CD4-positive, alpha-beta T cell treated with Interleukin-15 for 1 hour (primary cell): ENCODE measurements around the gene LMTK2.
A peak's percentile ranks its signal among the peaks of the same experiment; 100 is the strongest.

ENCODE experiments used
- DNase-seq: peaks from one replicate; pipeline ENCODE4 v3.0.0-alpha.2; 2020

The LMTK2 gene

DNA sequence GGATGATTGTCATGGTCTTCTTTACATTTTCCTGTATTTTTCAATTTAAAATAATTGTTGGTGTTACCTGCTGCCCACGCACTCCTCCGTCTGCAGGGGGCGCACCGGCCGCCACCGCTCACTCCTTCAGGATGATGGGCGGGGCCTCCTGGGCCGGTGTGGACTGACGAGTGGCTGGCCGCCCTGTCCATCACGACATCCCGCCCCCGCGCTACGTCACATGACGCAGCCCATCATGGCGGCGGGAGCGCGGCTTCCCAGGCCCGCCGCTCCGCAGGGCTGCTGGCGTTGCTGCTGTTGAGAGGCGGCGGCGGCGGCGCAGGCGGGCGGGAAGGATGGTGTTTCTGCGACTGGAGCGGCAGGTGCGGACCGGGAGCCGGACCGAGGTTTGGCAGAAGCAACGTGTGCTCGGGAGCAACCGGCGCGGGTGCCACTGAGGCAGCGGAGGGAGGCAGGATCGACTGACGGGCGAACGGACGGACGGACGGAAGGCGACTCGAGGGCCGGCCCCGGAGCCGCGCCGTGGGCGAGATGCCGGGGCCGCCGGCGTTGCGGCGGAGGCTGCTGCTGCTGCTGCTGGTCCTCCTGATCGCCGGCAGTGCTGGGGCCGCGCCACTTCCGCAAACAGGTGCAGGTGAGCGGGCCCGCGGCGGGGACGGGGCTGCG is at the start of gene LMTK2:
Gene LMTK2, plus strand, starts transcription at position 216 of the 666 bp plus-strand sequence. Its CDS starts 316 bp downstream, at position 532.
- DNase-seq, result peak; percentile 94

DNA sequence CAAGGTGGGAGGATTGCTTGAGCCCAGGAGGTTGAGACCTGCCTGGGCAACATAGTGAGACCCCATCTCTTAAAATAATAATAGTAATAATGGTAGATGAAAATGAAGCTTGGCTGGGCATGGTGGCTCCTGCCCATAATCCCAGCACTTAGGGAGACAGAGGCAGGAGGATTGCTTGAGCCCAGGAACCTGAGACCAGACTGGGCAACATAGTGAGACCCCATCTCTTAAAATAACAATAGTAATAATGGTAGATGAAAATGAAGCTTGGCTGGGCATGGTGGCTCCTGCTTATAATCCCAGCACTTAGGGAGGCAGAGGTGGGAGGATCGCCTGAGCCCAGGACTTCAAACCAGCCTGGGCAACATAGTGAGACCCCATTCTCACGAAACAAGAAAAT is 49.5 kb upstream of the LMTK2 start:
- no peak for DNase-seq

DNA sequence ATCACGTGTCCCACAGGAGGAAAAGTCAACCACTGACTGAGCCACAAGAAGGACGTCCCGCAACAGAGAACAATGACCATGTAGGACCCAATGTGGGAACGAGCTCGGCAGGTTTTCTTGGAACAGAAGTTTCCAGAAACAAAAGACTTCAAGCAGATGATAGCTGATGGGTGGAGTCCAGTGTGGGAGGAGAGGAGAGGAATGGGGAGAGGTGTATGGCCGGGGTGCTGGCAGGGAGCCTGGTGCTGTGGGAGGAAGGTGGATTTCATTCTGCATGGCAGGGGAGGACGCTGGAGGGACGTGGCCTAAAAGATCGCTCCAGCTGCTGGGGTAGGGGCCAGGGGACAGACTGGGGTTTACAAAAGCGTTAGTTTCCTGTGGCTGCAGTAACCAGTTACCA is 48.5 kb upstream of the LMTK2 start:
- no peak for DNase-seq

DNA sequence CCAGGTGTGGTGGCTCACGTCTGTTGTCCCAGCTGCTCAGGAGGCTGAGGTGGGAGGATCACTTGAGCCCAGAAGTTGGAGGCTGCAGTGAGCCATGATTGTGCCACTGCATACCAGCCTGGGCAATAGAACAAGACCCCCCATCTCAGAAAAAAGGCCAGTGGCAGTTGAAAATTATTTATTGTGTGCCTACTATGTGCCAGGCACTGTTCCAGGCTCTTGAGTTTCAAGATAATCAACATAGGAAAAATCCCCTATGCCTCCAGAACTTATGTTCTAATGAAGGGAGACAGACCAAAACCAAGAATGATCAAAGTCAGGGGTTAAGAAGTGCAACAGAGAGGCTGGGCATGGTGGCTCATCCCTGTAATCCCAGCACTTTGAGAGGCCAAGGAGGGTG is 42.4 kb upstream of the LMTK2 start:
- DNase-seq, result no peak

DNA sequence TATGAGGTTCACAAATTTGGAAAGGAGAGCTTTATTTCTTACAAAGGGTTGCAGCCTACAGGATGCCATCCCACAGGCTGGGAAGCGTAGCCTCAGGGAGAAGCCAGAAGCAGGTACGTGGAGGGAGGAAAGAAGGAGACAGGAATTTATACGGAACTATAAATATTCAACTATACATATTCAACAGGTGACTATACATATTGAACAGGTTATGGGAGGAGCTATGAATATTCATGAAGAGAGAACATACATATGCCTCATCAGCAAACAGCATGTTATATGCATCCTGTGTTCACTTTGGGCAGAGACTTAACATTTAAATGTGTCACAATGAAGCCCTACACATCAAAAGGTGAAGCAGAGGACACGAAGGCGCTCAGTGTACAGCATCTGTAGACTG is 40.5 kb upstream of the LMTK2 start:
- DNase-seq, result no peak

DNA sequence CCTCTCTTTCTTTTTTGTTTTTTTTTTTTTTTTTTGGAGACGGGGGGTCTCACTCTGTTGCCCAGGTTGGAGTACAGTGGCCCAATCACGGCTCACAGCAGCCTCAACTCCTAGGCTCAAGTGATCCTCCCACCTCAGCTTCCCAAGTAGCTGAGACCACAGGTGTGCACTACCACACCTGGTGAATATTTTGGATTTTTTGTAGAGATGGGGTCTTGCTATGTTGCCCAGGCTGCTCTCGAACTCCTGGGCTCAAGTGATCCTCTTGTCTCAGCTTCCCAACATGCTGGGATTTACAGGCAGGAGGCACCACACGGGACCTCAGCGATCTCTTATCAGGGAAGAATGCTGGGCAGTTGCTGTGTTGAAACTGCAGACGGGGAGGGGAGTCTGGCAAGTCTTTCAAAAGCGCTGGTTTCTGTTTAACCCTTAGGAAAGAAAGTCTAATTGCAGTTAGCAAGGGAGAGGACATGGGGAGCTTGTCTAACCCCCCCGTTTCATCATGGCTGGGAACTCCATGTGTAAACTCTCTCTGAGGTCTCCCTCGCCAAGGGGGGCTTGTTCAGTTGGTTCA is 39.6 kb upstream of the LMTK2 start:
- no peak for DNase-seq

DNA sequence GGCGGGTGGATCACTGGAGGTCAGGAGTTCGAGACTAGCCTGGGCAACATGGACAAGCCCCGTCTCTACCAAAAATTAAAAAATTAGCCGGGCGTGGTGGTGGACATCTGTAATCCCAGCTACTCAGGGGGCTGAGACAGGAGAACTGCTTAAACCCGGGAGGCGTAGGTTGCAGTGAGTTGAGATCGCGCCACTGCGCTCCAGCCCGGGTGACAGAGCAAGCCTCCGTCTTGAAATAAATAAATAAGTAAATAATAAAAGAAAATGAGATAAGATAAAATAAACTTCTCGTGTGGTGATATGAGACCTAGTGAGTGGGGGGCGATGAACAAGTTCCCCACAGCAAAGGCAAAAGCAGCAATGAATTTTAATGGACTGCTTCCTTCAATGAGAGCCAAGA is 33.6 kb upstream of the LMTK2 start:
- DNase-seq, result no peak

DNA sequence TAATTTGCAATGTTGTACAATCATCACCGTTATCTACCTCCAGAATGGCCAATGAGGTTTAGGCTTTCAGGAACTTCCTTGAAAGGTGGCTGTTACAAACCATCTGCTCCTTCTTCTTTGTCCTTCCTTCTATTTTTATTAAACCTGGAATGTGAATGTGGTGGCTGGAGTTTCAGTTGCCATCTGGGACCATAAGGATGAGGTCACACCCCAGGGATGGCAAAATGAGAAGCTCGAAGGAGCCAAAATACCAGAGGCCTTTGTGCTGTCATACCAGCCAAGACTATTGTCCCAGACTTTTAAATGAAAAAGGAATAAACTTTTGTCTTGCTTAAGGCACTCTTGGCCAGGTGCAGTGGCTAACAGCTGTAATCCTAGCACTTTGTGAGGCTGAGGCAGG is 30.9 kb upstream of the LMTK2 start:
- DNase-seq, result no peak

DNA sequence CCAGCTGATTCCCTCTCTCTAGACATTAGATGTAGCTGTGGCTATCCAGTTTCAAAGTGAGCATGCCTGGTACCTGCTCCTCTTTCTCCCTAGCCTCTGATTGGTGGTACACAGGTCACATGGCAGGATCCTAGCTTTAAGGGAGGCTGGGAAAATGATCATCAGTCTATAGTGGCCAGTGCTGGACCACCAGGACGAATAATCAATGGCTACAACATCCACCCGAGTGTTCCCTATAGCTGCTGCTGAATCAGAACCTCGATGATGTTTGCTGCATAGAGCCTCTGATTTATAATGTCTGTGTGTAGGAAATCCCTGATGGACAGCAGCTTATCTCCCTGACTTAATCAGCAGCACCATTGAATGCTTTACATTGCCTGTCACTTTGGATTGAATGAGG is 28.9 kb upstream of the LMTK2 start:
- no peak for DNase-seq

DNA sequence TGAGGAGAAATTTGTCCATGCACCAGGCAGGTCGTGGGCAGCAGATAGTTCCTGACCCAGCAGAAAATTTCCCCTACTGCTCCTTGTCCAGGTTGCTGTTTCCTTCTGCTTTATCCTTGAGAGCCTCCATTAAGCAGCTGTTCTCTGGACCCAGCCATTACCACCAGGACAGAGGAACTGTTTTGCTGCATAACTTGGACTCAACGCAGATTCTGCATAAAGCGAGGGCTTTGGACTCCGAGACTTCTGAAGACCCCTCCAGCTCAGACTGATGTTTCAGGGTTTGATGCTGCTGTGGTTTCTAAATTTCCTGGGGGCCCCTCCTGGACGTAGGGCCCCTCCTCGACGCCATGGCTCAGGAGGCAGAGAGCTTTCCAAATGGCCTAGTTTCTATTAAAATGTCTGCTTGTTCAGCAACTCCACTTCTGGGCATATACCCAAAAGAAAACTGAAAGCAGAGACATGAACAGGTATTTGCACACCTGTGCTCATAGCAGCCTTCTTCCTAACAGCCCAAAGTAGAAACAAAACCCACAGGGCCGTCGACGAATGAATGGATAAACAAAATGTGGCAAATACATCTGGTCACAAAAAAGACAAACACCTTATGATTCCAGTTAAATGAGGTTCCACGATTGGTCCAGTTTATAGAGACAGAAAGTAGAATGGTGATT is 28.3 kb upstream of the LMTK2 start:
- no peak for DNase-seq

DNA sequence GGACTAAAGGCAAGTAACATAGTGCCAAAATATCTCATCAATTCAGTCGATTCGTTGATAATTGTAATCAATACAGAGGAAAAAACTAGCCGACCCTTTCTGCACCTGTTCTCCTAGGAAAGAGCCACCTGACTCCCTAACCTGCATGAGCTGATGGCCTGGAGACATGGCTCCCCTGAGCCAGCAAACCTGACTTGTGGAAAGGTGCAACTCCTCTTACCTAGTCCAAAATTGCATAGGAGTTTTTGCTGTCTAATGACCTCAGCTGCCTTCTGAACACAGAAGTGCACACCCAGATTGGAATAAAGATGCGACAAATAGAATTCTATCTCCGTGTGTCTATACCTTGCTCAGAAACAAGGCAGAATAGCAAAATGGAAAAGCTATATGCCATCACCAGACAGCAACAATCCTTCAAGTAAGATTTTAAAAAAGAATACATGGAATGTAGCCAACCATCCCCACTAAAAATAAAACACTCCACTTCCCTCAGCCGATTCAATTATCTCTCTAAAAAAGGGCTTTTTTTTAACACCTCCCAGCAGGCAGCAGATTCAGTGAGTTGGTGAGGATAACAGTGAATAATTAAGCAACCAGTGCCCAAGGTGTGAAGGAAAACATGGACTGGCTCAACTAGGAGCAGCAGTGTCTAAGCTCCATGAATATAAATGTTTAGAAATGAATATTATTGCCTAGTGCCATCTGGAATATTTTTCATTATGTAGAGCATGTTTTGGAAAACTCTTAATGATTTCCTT is 26.6 kb upstream of the LMTK2 start:
- no peak for DNase-seq

DNA sequence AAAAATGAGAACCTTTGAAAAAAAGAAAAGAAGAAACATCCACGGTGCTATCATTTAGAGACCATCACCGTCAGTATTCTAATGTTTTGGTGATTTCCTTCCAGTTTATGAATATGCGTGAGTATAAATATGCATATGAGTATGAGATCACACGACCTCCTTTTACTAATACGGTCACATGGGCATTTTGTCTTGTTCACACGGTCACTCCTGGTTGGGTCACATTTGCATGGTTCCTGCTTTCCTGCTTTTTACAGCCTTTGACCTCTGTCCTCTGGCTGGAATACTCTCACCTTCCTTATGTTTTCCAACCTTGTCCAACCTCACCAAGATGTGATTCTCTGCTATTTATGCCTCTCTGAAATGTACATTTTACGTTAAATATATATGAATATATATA is 25.3 kb upstream of the LMTK2 start:
- no peak for DNase-seq

DNA sequence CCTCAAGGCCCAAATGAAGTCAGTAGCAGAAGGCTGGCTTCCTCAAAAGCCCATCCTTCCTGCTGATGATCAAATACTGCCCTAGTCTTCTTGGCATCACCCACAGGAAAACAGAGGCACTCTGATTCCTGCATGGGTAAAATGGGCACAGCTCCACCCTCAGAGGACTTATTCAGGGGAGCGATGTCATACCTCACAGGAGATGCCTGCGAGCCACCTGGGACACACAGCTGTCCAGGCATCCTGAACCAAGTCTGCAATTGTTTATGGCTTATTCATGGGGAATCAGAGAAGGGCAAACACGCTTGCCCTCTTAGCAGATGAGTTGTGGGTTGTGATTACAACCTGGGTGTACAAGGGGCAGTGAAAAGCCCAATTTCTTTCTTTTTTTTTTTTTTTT is 22.0 kb upstream of the LMTK2 start:
- DNase-seq, result no peak

DNA sequence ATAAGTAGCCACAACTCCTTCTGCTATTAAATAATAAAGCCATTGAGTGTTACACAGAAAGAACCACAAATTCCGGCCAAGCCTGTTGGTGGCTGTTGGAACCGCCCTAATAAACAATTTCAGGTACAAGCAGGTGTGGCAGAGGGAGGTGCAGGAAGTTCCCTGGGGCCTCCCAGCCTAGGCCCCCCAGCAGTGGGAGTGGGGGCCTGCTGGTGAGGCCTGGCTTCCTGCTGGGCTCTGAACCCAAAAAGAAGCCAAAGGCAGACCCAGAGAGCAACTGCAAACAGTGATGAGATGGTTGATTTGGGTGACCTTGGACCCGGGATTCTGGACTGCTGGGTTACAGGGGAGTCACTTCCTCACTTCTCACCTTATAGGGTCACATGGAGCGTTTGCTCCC is 21.0 kb upstream of the LMTK2 start:
- DNase-seq, result no peak

DNA sequence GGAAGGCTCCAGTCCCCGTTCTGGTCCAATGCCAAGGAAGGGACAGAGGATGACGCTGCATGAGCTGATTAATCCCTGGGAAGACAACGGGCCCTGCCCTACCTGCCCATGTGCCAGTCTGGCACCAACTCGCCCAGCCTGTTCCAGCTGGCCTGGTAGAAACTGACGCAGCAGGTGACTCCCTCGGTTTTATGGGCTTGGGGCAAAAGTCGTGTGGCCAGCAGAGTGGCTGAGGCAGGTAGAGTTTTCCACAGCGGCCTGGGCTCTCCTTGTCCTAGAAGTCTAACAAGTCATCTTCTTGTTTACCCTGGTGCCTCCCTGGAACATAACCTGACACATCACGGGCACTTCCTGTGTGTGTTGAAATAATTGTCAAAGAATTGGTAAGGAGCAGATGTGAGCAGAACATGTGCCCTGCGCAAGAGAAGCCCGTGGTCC is 20.4 kb upstream of the LMTK2 start:
- DNase-seq, result no peak

DNA sequence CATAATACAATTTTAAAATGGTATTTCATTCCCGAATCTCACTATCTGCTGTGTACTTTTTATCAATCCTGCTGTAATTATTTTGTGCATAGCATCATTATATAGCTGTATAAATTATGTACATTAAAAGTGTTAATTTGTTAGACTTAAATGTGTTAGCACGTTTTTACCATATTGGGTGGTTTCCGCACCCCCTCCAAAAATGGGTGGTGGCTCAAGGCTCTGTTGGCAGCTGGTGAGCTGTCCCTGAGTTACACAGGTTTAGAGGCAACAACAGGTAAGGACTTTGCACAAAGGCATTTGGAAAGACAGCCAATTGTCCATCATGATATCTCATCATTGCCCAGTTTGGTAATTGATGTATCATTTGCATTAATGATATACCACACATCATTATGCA is 18.6 kb upstream of the LMTK2 start:
- no peak for DNase-seq

DNA sequence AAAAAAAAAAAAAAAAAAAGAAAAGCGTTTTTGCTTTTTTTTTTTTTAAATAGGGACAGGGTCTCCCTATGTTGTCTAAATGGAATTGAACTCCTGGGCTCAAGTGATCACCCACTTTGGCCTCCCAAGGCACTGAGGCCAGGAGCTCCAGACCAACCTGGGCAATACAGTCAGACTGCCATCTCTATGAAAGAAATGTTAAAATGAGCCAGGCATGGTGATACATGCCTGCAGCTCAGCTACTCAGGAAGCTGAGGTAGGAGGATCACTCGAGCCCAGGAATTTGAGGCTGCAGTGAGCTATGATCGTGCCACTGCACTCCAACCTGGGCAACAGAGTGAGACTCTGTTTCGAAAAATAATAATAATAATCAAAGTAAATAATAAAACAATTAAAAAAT is 16.5 kb upstream of the LMTK2 start:
- DNase-seq, result no peak

DNA sequence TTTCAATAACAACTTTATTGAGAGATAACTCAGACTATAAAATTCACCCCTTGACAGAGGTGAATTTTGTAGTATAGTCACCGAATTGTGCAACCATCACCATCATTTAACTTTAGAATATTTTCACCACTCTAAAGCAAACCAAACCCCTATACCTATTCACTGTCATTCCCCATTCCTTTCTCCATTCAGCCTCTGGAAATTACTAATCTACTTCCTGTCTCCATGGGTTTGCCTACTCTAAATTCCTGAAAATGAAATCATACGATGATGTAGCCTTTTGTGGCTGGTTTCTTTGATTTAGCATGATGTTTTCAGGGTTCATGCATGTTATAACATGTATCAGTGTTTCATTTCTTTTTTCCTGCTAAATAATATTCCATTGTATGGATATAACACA is 15.6 kb upstream of the LMTK2 start:
- no peak for DNase-seq

DNA sequence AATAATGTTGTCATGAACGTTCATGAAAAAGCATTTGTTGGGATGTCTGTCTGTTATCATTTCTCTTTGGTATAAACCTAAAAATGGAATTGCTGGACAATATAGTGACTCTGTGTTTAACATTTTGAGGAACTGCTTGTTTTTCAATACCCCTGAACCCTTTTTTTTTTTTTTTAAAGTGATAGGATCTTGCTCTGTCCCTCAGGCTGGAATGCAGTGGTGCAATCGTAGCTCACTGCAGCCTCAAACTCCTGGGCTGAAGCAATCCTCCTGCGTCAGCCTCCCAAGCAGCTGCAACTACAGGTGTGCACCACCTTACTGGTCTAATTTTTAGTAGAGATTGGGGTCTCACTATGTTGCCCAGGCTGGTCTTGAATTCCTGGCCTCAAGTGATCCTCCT is 15.1 kb upstream of the LMTK2 start:
- DNase-seq, result no peak

DNA sequence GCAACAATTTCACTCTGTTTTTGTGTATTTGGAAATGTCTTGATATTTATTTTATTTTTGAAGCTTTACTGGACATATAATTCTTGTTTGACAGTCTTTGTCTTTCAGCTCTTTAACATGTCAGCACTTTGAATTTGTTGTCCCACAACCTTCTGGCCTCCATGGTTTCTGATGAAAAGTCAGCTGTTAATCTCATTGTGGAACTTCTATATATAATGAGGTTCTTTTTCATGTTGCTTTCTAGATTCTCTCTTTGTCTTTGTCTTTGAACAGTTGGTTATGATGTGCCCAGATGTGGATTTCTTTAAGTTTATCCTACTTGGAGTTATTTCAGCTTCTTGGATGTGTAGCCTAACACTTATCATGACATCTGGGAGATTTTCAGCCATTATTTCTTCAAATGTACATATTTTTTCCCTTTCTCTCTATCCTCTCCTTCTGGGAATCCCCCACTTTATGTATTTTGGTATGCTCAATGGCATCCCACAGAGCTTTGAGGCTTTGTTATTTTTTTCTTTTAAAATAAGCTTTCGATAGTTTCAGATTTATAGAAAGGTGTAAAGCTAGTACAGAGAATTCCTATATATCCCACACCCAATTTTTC is 9.5 kb upstream of the LMTK2 start:
- DNase-seq, result no peak

DNA sequence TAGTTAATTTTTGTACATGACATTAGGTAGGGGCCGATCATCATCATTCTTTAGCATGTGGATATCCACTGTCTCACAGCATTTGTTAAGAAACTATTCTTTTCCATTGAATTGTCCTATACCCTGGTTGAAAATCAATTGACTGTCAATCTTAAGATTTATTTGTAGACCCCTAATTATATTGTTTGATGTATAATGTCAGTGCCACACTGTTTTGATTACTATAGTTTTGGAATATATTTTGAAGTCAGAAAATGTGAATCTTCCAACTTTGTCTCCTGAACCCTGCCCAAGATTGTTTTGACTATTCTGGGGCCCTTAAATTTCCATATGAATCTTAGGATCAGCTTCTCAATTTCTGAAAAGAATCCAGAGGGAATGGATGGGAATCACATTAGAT is 6.6 kb upstream of the LMTK2 start:
- no peak for DNase-seq

DNA sequence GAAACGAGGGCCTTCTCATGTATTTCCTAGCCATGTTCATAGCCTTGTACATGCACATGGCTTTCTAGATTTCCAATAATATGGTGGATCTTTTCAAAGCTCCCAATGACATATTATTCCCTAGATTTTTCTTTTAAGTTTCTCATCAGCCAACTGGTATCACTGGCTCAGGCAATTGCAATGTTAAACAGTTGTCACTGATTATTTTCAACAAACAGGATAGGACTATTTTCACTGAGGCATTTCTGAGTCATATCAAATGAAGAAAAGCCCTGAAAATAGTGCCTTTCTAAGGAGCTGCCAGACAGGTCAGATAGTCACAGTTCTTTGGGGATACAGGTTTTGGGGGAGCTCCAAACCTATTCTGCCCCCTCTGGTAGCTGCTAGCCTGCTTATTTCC is 4.5 kb upstream of the LMTK2 start:
- DNase-seq, result no peak

DNA sequence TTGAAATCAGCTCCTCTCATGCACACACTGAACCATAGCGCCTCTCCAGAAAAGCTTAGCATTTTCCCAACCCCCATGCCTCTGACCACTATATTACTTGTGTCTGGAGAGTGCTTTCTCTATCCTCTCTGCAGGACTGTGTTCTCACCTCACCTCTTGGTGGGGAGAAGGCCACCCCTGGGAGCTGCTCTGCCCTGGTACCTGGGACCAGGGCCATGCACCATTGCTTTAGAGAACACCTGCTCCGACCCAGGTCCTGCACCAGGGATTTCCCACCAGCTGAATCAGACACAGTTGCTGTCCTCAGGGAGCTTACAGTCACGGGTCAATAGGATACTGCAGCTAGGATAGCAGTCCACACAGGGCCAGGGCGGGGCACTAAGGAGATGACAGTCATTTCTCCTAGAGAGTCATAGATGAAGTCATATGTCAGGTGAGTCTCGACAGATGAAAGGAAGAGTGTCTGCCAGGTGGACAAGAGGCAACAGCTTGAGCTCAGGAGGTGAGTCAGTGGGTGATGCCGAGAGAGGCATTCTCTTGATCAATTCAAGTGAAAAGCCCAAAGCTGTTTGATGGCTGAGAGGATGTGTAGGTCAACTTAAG is 619 bp upstream of the LMTK2 start:
- DNase-seq, result no peak
